Gastrocnemius medialis (tissue), 4 donors: ENCODE results near the gene NCF4. TPM values are rescaled to one million over a fixed set of nuclear protein-coding genes. Genes with fewer than 3 reads are reported as not detected.

Source experiments
- ATAC-seq, 2 donors: fragments of 150-250 bp; one replicate each; pipeline ENCODE4 v1.9.1; 2016
- DNase-seq, 2 donors: peaks; one replicate each; pipeline ENCODE4 v3.0.0-alpha.2; 2019
- H3K27ac ChIP-seq, 4 donors: fragments of 200-600 bp; sonication (generic); 1 replicate in 1 of 4; 2 replicates in 3 of 4; pipeline ENCODE4 v1.5.1; 2016 to 2018; ENCODE audit warnings: mild to moderate bottlenecking in 2 of 4, moderate library complexity in 1 of 4
- H3K27me3 ChIP-seq, 3 donors: fragments of 200-600 bp; sonication (generic) in 2 of 3; 1 replicate in 1 of 3; 2 replicates in 2 of 3; pipeline versions ENCODE4 v1.5.1 to v1.6.0; 2016 to 2019; ENCODE audit warnings: mild to moderate bottlenecking in 1 of 3, moderate library complexity in 1 of 3
- H3K36me3 ChIP-seq, 2 donors: fragments of 200-600 bp; sonication (generic) in 1 of 2; one replicate each; pipeline ENCODE4 v1.5.1; 2017 to 2018
- H3K4me1 ChIP-seq, 2 donors: fragments of 200-600 bp; sonication (generic) in 1 of 2; one replicate each; pipeline ENCODE4 v1.5.1; 2016 to 2017; ENCODE audit warnings: mild to moderate bottlenecking in 2 of 2
- H3K4me3 ChIP-seq, 4 donors: fragments of 200-600 bp; sonication (generic) in 3 of 4; 1 replicate in 1 of 4; 2 replicates in 3 of 4; pipeline ENCODE4 v1.5.1; 2016 to 2019; ENCODE audit warnings: mild to moderate bottlenecking in 2 of 4
- H3K9me3 ChIP-seq, 3 donors: fragments of 200-600 bp; sonication (generic) in 2 of 3; 1 replicate in 1 of 3; 2 replicates in 2 of 3; pipeline ENCODE4 v1.5.1; 2016 to 2019
- CTCF ChIP-seq, 5 experiments: fragments of 450-650 bp in 3 of 5; fragments of 200-600 bp in 2 of 5; sonication (generic) in 2 of 5; IDR thresholded peaks in 4 of 5; conservative IDR thresholded peaks in 1 of 5; 1 replicate in 4 of 5; 2 replicates in 1 of 5; pipeline ENCODE4 v1.5.1; 2016 to 2019; ENCODE audit warnings: antibody characterized with exemption in 5 of 5, mild to moderate bottlenecking in 3 of 5, moderate library complexity in 3 of 5
- POLR2A ChIP-seq, 2 donors: fragments of 450-650 bp; IDR thresholded peaks; one replicate each; pipeline ENCODE4 v1.6.1; 2017; ENCODE audit warnings: antibody characterized with exemption in 2 of 2, mild to moderate bottlenecking in 2 of 2, moderate library complexity in 2 of 2
- in situ Hi-C, 4 donors: fragments of 200-750 bp; cut with MboI; loops; one replicate each; pipeline versions ENCODE4 v1.15.0 to v1.8.0; 2017; ENCODE audit warnings: low sequenced_read_pairs in 4 of 4
- intact Hi-C: fragments of 100-400 bp; cut with DNase I; formaldehyde crosslinking; loops from one replicate; pipeline ENCODE4 v1.15.1; 2023; ENCODE audit warnings: low total_unique reads
- total RNA-seq, 4 donors: library from RNA; depleted of rRNA; stranded (reverse); fragments of >200 nt; gene quantifications; one replicate each; pipeline versions ENCODE4 v1.1.0 to v1.2.3, GENCODE V29; 2016

The NCF4 gene
- total RNA-seq, 4 donors from 2014 or later = 1.8 to 5.5 (median 2.9) TPM

GRCh38 chr22:36862251-36863242 lies 1.7 kb downstream of the NCF4 start:
- DNase-seq (peak in 1 of 2 donors; percentile 27), ATAC-seq (no peak)
- TF ChIP-seq POLR2A (IDR thresholded peaks at IDR 0.05) (no peak), CTCF (IDR thresholded peaks at IDR 0.05 in 4 of 5, conservative IDR thresholded peaks at IDR 0.05 in 1 of 5) (no peak)
- H3K9me3 ChIP-seq = no peaks in the 10 kb centered on the region
- in situ Hi-C loops = no loop called here
- H3K36me3 ChIP-seq = no peaks in the 10 kb centered on the region
- peaks cover 0 to 7% (median 6%) of the 10 kb centered on the region in 3 donors for H3K27me3 ChIP-seq
- peak overlapping the region in 1 of 4 donors; percentile 10 for H3K27ac ChIP-seq
- no peaks in the 10 kb centered on the region for H3K4me1 ChIP-seq
- H3K4me3 ChIP-seq = no peak overlapping the region
- intact Hi-C loops = no loop called here

GRCh38 chr22:36863281-36863680 lies 2.5 kb downstream of the NCF4 start:
- no peak for DNase-seq
- no peaks in the 10 kb centered on the region for H3K36me3 ChIP-seq
- H3K27ac ChIP-seq = no peak overlapping the region
- no peak for ATAC-seq
- H3K27me3 ChIP-seq = peaks cover 0 to 7% (median 6%) of the 10 kb centered on the region in 3 donors
- TF ChIP-seq POLR2A (IDR thresholded peaks at IDR 0.05) (no peak), CTCF (IDR thresholded peaks at IDR 0.05 in 4 of 5, conservative IDR thresholded peaks at IDR 0.05 in 1 of 5) (no peak)
- H3K4me3 ChIP-seq = no peak overlapping the region
- H3K4me1 ChIP-seq = no peaks in the 10 kb centered on the region
- H3K9me3 ChIP-seq = no peaks in the 10 kb centered on the region
- in situ Hi-C loops (no loop called here), intact Hi-C loops (no loop called here)

- Histone ChIP-seq H3K36me3 (no peaks in the 10 kb centered on the region), H3K9me3 (no peaks in the 10 kb centered on the region), H3K4me3 (no peak overlapping the region), H3K4me1 (no peaks in the 10 kb centered on the region), H3K27ac (no peak overlapping the region), H3K27me3 (peaks cover 0 to 7% (median 6%) of the 10 kb centered on the region in 3 donors)
- ATAC-seq = no peak
- in situ Hi-C loops (no loop called here), intact Hi-C loops (no loop called here)
- DNase-seq = no peak
- TF ChIP-seq CTCF (IDR thresholded peaks at IDR 0.05 in 4 of 5, conservative IDR thresholded peaks at IDR 0.05 in 1 of 5) (no peak), POLR2A (IDR thresholded peaks at IDR 0.05) (no peak)
Observed at GRCh38 chr22:36863979-36864378, 3.2 kb downstream of the NCF4 start.

- no peak for DNase-seq
- Histone ChIP-seq H3K27me3 (peaks cover 0 to 9% (median 7%) of the 10 kb centered on the region in 3 donors), H3K9me3 (no peaks in the 10 kb centered on the region), H3K27ac (no peak overlapping the region), H3K4me3 (no peak overlapping the region), H3K4me1 (no peaks in the 10 kb centered on the region), H3K36me3 (no peaks in the 10 kb centered on the region)
- ATAC-seq = no peak
- in situ Hi-C loops = no loop called here
- TF ChIP-seq POLR2A (IDR thresholded peaks at IDR 0.05) (no peak), CTCF (IDR thresholded peaks at IDR 0.05 in 4 of 5, conservative IDR thresholded peaks at IDR 0.05 in 1 of 5) (no peak)
- intact Hi-C loops = no loop called here
Observed at GRCh38 chr22:36864454-36865215, 3.8 kb downstream of the NCF4 start.
